IPS DF 6.9 (cell line): ENCODE data around the gene MIEN1.
"Not testable (repeated sequence)": the region's sequence is repeated elsewhere in the genome, so short reads cannot be mapped to it uniquely, and the experiment has no call there.

ENCODE experiments used
- DNase-seq: peaks from one replicate; pipeline ENCODE4 v3.0.0-alpha.2; 2013; ENCODE audit warnings: low read depth, low spot score
- H3K27ac ChIP-seq: one replicate; pipeline ENCODE4 v1.5.1; 2013; ENCODE audit warnings: low read length, control low read depth
- H3K27me3 ChIP-seq: 2 replicates; pipeline ENCODE4 v1.6.1; 2013; ENCODE audit warnings: mild to moderate bottlenecking, low read length; ENCODE audit not compliant: control insufficient read depth, insufficient read depth
- H3K36me3 ChIP-seq: 2 replicates; pipeline ENCODE4 v1.6.1; 2013; ENCODE audit warnings: low read length; ENCODE audit not compliant: control insufficient read depth, insufficient read depth
- H3K4me1 ChIP-seq: 2 replicates; pipeline ENCODE4 v1.6.1; 2013; ENCODE audit warnings: low read length; ENCODE audit not compliant: control insufficient read depth, insufficient read depth
- H3K4me3 ChIP-seq: 2 replicates; pipeline ENCODE4 v1.5.1; 2013; ENCODE audit warnings: mild to moderate bottlenecking, low read length
- H3K9me3 ChIP-seq: 2 replicates; pipeline ENCODE4 v1.6.1; 2013; ENCODE audit warnings: low read length, inconsistent platforms; ENCODE audit not compliant: control insufficient read depth, insufficient read depth
- WGBS: extraction: QIAGEN DNeasy Blood & Tissue Kit; methylation state at CpG from one replicate; pipeline ENCODE4 v1.1.7; 2013; ENCODE audit warnings: mixed read lengths, missing lambda C conversion rate; ENCODE audit not compliant: insufficient read length, insufficient coverage; 5-methylcytosine and 5-hydroxymethylcytosine counted together

MIEN1 gene

DNA sequence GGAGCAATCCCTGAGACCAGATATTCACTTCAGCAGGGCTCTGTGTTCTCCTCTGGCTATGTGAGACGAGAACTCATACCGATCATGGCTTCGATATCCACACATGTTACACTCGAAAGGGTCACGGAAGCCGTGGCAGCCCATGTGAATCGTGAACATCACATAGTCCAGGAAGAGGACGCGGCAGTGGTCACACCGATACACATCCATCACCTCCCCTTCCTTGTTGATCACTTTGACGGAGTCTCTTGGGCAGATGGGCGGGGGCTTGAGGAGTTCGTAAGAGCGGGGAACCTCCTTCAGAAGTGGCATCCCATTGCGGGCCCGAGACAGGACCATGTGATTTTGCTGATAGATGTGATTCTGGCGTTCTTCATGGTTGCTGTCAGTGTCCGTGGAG, 35.4 kb upstream of the MIEN1 start:
- DNase-seq = no peak
- Histone ChIP-seq H3K4me1 (no peaks in the 10 kb centered on the region), H3K4me3 (no peak overlapping the region), H3K9me3 (no peaks in the 10 kb centered on the region), H3K27me3 (no peaks in the 10 kb centered on the region), H3K27ac (no peak overlapping the region), H3K36me3 (no peaks in the 10 kb centered on the region)
- WGBS = no CpG with 5 or more reads among the region's 18 CpGs

GRCh38 chr17:39765175-39765574, 34.8 kb upstream of the MIEN1 start:
- no peaks in the 10 kb centered on the region for H3K27me3 ChIP-seq
- no peak overlapping the region for H3K27ac ChIP-seq
- DNase-seq = no peak
- H3K36me3 ChIP-seq = no peaks in the 10 kb centered on the region
- no peaks in the 10 kb centered on the region for H3K4me1 ChIP-seq
- WGBS = no CpG with 5 or more reads among the region's 3 CpGs
- H3K4me3 ChIP-seq = no peak overlapping the region
- no peaks in the 10 kb centered on the region for H3K9me3 ChIP-seq

GRCh38 chr17:39764171-39764570, 33.8 kb upstream of the MIEN1 start:
- H3K4me1 ChIP-seq, DNase-seq, H3K9me3 ChIP-seq, H3K4me3 ChIP-seq, H3K27ac ChIP-seq, H3K27me3 ChIP-seq, H3K36me3 ChIP-seq: not testable (repeated sequence)
- WGBS = no CpG with 5 or more reads among the region's 3 CpGs

GRCh38 chr17:39763051-39763820, 32.9 kb upstream of the MIEN1 start:
- no CpG with 5 or more reads among the region's 5 CpGs for WGBS
- no peaks in the 10 kb centered on the region for H3K27me3 ChIP-seq
- no peaks in the 10 kb centered on the region for H3K9me3 ChIP-seq
- H3K4me3 ChIP-seq = no peak overlapping the region
- no peak overlapping the region for H3K27ac ChIP-seq
- no peaks in the 10 kb centered on the region for H3K4me1 ChIP-seq
- no peaks in the 10 kb centered on the region for H3K36me3 ChIP-seq
- DNase-seq = no peak

DNA sequence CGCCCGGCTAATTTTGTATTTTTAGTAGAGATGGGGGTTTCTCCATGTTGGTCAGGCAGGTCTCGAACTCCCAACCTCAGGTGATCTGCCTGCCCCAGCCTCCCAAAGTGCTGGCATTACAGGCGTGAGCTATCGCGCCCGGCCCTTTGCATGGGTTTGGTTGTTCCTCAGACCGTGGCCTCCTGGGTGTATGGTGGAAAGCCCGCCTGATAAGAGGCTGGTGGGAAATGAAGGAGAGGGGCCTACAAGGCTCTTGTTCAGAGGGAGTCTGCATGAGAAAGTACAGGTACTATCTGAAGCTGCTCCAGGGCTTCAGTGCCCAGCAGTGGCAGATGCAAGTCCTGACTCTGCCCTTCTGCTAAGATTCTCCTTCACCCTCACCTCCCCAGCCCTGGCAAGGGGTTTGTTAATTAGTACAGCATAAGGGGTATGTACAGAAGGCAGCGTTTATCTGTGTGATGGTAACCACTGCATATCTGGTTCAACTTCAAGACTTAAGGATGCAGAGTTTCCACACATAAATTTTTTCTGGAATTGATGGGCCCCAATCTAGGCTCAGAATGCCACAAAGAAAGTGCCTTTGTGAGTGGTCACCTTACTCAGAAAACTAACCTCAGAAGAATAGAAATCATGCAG, 31.6 kb upstream of the MIEN1 start:
- WGBS = no CpG with 5 or more reads among the region's 10 CpGs
- no peaks in the 10 kb centered on the region for H3K4me1 ChIP-seq
- H3K36me3 ChIP-seq = no peaks in the 10 kb centered on the region

GRCh38 chr17:39759204-39759603, 28.9 kb upstream of the MIEN1 start:
- Histone ChIP-seq H3K27ac (no peak overlapping the region), H3K4me1 (peaks cover 6% of the 10 kb centered on the region), H3K4me3 (no peak overlapping the region), H3K36me3 (no peaks in the 10 kb centered on the region), H3K9me3 (no peaks in the 10 kb centered on the region), H3K27me3 (no peaks in the 10 kb centered on the region)
- DNase-seq = no peak
- no CpG with 5 or more reads among the region's 5 CpGs for WGBS

More for the DNA sequence above, 31.6 kb upstream of the MIEN1 start:
- Histone ChIP-seq H3K4me3 (no peak overlapping the region), H3K27ac (no peak overlapping the region), H3K27me3 (no peaks in the 10 kb centered on the region), H3K9me3 (no peaks in the 10 kb centered on the region)
- no peak for DNase-seq

GRCh38 chr17:39757931-39758873, 27.9 kb upstream of the MIEN1 start:
- H3K4me3 ChIP-seq = no peak overlapping the region
- no peaks in the 10 kb centered on the region for H3K9me3 ChIP-seq
- peaks cover 6% of the 10 kb centered on the region for H3K4me1 ChIP-seq
- no peaks in the 10 kb centered on the region for H3K36me3 ChIP-seq
- no peak overlapping the region for H3K27ac ChIP-seq
- no CpG with 5 or more reads among the region's 12 CpGs for WGBS
- no peak for DNase-seq
- H3K27me3 ChIP-seq = no peaks in the 10 kb centered on the region

DNA sequence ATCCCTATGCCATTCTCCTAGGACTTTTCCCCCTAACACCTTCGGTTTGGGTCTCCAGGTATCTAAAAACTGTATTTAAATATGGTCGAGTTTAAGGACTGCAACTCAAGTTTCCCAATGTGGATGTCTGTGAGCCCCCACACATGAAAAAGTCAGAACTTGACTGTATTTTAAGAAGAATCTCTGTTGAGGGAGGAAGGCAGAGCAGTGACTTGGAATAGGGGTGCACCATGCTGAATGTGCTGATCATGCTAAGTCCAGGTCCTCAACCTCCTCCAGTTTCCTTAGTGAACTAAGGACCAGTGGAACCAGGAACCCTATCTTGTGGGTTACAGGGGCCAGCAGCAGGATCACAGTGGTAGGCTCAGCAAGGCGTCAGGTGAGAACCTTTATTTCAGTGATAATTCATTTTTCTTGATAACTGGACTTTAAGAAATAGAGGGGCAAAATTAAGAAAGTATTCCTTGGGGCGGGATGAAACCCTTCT, 26.9 kb upstream of the MIEN1 start:
- Histone ChIP-seq H3K27ac (no peak overlapping the region), H3K9me3 (no peaks in the 10 kb centered on the region), H3K36me3 (no peaks in the 10 kb centered on the region), H3K27me3 (no peaks in the 10 kb centered on the region), H3K4me3 (no peak overlapping the region), H3K4me1 (peaks cover 8% of the 10 kb centered on the region)
- no CpG with 5 or more reads among the region's 4 CpGs for WGBS
- DNase-seq = no peak

DNA sequence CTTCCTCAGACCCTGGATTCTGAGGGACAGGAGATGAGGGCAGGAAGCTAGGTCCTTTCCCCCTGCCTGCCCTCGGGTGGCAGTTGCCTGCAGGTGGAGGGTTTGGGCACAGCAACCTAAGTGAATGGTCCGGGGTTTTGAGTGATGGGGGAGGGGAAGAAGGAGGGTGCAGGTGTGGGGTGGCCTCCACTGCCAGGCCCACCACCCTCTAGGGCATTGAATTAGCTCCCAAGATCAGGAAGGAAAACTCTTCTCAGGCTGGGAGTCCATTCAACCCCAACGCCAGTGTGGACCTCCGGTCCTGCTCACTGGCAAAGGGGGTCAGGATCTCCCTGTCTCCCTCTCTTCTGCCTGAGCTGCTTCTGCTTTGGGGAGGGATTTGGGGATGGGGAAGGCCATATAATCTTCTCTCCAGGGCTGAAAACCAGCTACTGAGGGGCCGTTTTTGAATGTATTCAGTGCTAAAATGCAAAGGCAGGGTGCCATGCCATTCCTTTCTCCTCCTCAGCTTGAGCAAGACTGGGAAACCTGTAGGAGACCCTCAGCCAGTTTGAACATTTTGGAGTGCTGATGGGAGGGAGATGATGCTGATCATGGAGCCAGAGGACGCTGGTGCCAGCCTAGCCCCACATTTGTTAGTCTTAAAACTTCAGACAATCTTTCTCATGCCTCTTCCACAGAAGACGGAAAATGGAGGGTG, 26.2 kb upstream of the MIEN1 start:
- no peak for DNase-seq
- peaks cover 8% of the 10 kb centered on the region for H3K4me1 ChIP-seq
- no CpG with 5 or more reads among the region's 7 CpGs for WGBS
- H3K4me3 ChIP-seq = no peak overlapping the region
- no peaks in the 10 kb centered on the region for H3K9me3 ChIP-seq
- no peaks in the 10 kb centered on the region for H3K27me3 ChIP-seq
- no peak overlapping the region for H3K27ac ChIP-seq
- H3K36me3 ChIP-seq = no peaks in the 10 kb centered on the region
